Measurements from ENCODE around the gene PALM3. TPM values are rescaled to one million over a fixed set of nuclear protein-coding genes. Genes with fewer than 3 reads are reported as not detected.

Gene PALM3
- total RNA-seq, 1 experiment from 2014 or later, result not detected

- Mint-ChIP-seq H3K4me3 (ENCODE audit: unreplicated experiment) (peak overlapping the region; percentile 90), H3K9me3 (ENCODE audit: unreplicated experiment) (no peaks in the 10 kb centered on the region), H3K36me3 (ENCODE audit: insufficient read depth, unreplicated experiment) (peaks cover 19% of the 10 kb centered on the region), H3K27me3 (ENCODE audit: insufficient read depth, unreplicated experiment) (no peaks in the 10 kb centered on the region), H3K4me1 (ENCODE audit: insufficient read depth, unreplicated experiment) (peaks cover 4% of the 10 kb centered on the region), H3K27ac (ENCODE audit: low read depth, unreplicated experiment) (peak overlapping the region; percentile 100)
- ChIA-PET POLR2A (interaction anchor here (0.7 to 2.3 kb wide), 10 partner anchors 15 to 241 kb away, joined by 3 to 12 read pairs (median 4); partner anchors contain the start of genes DCAF15, IL27RA and MRI1), CTCF (interaction anchor here (0.6 to 1.1 kb wide), 3 partner anchors 37 to 104 kb away, joined by 3 to 4 read pairs (median 3); no protein-coding TSS in a partner anchor)
- BruUV-seq (replicated peaks), result TSS peak; percentile 40
- TF ChIP-seq, protein P1, sequence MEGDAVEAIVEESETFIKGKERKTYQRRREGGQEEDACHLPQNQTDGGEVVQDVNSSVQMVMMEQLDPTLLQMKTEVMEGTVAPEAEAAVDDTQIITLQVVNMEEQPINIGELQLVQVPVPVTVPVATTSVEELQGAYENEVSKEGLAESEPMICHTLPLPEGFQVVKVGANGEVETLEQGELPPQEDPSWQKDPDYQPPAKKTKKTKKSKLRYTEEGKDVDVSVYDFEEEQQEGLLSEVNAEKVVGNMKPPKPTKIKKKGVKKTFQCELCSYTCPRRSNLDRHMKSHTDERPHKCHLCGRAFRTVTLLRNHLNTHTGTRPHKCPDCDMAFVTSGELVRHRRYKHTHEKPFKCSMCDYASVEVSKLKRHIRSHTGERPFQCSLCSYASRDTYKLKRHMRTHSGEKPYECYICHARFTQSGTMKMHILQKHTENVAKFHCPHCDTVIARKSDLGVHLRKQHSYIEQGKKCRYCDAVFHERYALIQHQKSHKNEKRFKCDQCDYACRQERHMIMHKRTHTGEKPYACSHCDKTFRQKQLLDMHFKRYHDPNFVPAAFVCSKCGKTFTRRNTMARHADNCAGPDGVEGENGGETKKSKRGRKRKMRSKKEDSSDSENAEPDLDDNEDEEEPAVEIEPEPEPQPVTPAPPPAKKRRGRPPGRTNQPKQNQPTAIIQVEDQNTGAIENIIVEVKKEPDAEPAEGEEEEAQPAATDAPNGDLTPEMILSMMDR (IDR thresholded peaks at IDR 0.05; ENCODE audit: unreplicated experiment), result no peak
- DNase-seq (ENCODE audit: unreplicated experiment), result peak; percentile 83
- intact Hi-C loops (cut with micrococcal nuclease), result loop anchor here (2.0 kb wide), 1 partner anchor 75 kb away; no protein-coding TSS in a partner anchor
Observed at GRCh38 chr19:14005349-14006084, 56.4 kb downstream of the PALM3 start.

GRCh38 chr19:14004619-14005348, 57.1 kb downstream of the PALM3 start:
- peaks cover 19% of the 10 kb centered on the region for H3K36me3 Mint-ChIP-seq (ENCODE audit: insufficient read depth, unreplicated experiment)
- no peak overlapping the region for H3K27ac Mint-ChIP-seq (ENCODE audit: low read depth, unreplicated experiment)
- H3K9me3 Mint-ChIP-seq (ENCODE audit: unreplicated experiment), result no peaks in the 10 kb centered on the region
- POLR2A ChIA-PET, result interaction anchor here (0.7 to 2.3 kb wide), 4 partner anchors 20 to 241 kb away, joined by 3 to 12 read pairs (median 5); partner anchors contain the start of genes DCAF15 and MRI1
- H3K4me3 Mint-ChIP-seq (ENCODE audit: unreplicated experiment), result peak overlapping the region; percentile 90
- CTCF ChIA-PET, result interaction anchor here (0.7 to 1.1 kb wide), 4 partner anchors 38 to 119 kb away, joined by 3 to 4 read pairs (median 4); no protein-coding TSS in a partner anchor
- H3K4me1 Mint-ChIP-seq (ENCODE audit: insufficient read depth, unreplicated experiment), result peaks cover 4% of the 10 kb centered on the region
- BruUV-seq (replicated peaks), result no TSS peak
- no peak for DNase-seq (ENCODE audit: unreplicated experiment)
- TF ChIP-seq, protein P1 (IDR thresholded peaks at IDR 0.05; ENCODE audit: unreplicated experiment), result no peak
- intact Hi-C loops (cut with micrococcal nuclease), result no loop called here
- no peaks in the 10 kb centered on the region for H3K27me3 Mint-ChIP-seq (ENCODE audit: insufficient read depth, unreplicated experiment)

Other genes with a start within 250 kb of the PALM3 start
- gene NANOS3, start 184.9 kb downstream of the PALM3 start, total RNA-seq (2022), result not detected in 2 replicates
- 0.75 and 1.8 TPM in 2 replicates for gene BRME1, start 156.0 kb downstream of the PALM3 start, total RNA-seq (2022)
- 36.7 and 37.1 TPM in 2 replicates for gene CC2D1A, start 155.9 kb downstream of the PALM3 start, total RNA-seq (2022)
- 0.25 and 0.51 TPM in 2 replicates for gene PODNL1, start 123.7 kb downstream of the PALM3 start, total RNA-seq (2022)
- 17.6 and 19.3 TPM in 2 replicates for gene DCAF15, start 109.6 kb downstream of the PALM3 start, total RNA-seq (2022)
- gene RFX1, start 55.8 kb downstream of the PALM3 start, total RNA-seq (2022), result 16.8 and 17.7 TPM in 2 replicates
- gene RLN3, start 33.9 kb downstream of the PALM3 start, total RNA-seq (2022), result not detected in 2 replicates
- gene IL27RA, start 30.3 kb downstream of the PALM3 start, total RNA-seq (2022), result 1.7 and 2.7 TPM in 2 replicates
- 0.32 and 0.54 TPM in 2 replicates for gene MISP3, start 10.7 kb upstream of the PALM3 start, total RNA-seq (2022)
- not detected in 2 replicates for gene C19orf67, start 23.7 kb upstream of the PALM3 start, total RNA-seq (2022)
- 12.9 and 19.8 TPM in 2 replicates for gene SAMD1, start 28.7 kb upstream of the PALM3 start, total RNA-seq (2022)
- 44.7 and 49.8 TPM in 2 replicates for gene PRKACA, start 55.7 kb upstream of the PALM3 start, total RNA-seq (2022)
- gene ASF1B, start 74.5 kb upstream of the PALM3 start, total RNA-seq (2022), result 6.5 and 7.0 TPM in 2 replicates
- 13.0 and 15.9 TPM in 2 replicates for gene ADGRL1, start 144.1 kb upstream of the PALM3 start, total RNA-seq (2022)